GM20431 (cell line): ENCODE results near the gene SSBP4.

Experiments used
- in situ Hi-C: fragments of 300-500 bp; cut with MseI, MboI; formaldehyde crosslinking; loops from one replicate; pipeline ENCODE4 v1.15.0; 2020; ENCODE audit warnings: low sequenced_read_pairs; ENCODE audit not compliant: unreplicated experiment

SSBP4 gene

DNA sequence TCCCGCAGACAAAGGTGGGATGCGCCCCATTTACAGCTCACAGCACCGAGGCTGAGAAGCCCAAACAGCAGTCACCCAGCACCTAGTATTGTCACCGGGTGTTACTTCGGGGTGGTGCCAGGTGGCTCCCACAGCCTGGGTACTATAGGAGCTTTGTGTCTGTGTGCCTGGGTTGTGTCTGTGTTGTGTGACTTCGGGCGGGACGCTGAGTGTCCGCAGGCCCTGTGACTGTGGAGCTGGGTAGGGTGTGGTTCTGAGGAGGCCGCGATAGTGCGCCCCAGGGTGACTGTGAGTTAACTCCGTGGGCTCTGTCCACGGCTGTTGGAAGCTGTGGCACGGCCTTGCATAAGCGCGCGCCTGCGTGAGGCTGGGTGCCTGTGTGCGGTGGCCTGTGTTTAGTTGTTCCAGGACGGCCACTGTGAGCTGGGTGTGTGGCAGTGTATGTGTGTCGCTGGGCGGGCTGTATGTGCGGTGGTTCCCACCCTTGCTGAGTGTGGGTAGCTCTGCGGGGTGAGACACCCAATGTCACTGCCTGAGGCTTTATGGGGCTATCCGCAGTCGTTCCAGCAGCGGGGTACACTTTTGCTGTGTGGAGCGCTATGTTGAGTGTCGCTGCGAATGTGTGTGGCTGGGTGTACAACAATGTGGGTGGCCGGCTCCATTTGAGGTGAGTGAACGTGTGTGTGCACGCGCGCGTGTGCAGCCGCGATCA lies 559 bp upstream of the SSBP4 start:
- in situ Hi-C loops, result loop anchor here (10.0 kb wide), 1 partner anchor 74 kb away; the partner anchor contains the start of gene PGPEP1

DNA sequence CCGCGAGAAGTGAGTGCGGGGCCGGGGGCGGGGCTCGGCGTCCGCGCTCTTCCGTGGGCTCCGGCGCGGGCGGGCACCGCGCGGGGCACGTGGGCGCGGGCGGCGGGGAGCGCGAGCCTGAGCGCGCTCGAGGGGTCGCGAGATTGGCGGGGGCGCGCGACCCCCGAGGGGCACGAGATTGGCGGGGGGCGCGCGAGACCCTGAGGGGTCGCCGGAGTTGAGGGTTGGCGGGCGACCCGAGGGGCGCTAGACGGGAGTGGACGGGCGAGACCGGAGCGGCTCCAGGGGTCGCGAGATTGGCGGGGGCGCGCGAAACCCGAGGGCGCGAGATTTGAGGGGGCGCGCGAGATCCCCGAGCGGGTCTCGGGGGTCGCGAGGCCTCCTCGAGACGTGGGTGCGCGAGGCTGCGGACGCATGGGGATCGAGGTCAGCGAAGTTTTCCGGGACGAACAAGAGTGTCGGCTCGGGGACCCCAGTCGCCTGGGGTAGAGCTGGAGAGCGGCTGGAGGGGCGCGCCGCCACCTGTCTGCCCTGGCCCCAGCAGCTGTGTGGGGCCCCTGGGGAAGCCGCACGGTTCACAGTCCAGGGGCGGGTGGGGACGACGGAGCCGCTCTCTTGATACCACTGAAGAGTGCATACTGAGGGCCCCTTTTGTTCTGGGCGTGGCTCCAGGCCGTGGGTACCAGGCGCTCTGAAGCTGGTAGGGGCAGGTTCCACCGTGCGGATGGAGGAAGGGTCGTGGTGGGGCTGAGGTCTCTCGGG lies 682 bp downstream of the SSBP4 start:
- in situ Hi-C loops, result loop anchor here (10.0 kb wide), 1 partner anchor 75 kb away; the partner anchor contains the start of gene PGPEP1

DNA sequence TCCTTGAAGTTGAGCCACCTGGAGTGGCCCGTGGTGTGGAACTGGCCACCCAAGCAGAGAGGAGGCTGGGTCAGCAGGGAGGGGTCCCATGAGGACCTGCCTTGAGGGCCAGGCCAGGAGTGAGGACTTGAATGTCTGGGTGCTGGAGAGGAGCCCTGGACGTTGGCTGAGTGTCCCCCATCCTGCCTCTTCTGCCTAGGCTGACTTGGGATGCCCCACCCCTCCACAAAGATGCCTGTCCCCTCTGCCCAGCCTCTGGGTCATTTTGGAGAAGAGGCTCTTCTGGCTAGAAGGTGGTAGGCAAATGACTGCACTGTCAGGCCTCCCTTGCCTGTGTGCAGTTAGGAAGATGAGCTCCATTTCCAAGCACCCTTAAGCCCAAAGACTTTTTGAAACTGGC lies 1.7 kb downstream of the SSBP4 start:
- in situ Hi-C loops, result no loop called here

DNA sequence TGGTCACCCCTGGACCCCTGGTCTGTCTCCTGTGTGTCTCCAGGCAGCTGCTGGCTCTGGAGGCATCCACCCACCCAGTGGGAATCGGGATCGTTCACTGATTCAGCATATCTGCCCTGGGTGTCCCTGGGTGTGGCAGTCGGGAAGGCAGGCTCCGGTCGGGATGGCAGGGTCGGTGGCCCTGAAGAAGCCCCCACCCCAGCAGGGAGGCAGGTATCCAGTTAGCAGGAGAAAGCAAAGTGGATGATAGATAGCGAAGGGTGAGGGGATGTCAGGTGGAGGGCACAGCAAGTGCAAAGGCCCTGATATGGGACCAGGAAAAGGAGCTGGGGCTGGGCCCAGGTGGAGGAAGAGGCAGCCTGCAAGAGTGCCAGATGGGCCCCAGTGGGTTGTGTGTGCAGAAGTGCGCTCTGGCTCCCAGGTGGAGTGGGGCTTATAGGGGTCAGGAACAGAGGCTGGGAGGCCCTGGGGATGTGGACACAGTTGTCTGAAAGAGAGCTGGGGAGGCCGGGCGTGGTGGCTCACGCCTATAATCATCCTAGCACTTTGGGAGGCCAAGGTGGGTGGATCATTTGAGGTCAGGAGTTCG lies 2.3 kb downstream of the SSBP4 start:
- in situ Hi-C loops, result no loop called here

DNA sequence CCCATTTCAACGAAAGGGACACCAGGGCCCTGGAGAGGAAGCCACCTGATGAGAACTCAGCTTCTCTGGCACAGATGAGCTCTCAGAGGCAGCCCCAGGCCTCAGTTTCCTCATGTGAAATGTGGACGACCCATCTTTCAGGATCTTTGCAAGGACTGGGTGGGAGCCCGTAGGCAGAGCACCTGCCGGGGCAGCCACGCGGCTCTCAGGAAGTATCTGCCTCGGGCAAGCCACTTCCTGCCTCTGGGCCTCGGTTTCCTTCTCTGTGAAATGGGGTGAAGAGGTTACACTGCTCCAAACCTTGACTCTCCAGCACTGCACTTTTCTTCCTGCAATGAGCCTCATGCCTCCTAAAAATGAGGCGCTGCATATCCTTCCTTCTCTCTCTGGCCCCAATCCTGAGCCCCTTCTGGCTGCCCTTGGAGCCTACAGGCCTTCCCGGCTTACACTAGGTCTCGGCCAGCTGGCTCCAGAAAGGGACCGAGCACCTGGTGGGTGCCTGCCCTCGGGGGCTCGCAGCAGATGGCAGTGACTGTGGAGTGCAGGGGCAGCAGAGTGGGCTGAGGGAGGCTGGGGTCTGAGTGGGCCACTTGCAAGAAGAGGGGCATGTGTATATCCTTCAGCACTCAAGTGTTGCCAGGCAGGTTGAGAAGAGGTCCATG lies 3.5 kb downstream of the SSBP4 start:
- in situ Hi-C loops, result no loop called here

DNA sequence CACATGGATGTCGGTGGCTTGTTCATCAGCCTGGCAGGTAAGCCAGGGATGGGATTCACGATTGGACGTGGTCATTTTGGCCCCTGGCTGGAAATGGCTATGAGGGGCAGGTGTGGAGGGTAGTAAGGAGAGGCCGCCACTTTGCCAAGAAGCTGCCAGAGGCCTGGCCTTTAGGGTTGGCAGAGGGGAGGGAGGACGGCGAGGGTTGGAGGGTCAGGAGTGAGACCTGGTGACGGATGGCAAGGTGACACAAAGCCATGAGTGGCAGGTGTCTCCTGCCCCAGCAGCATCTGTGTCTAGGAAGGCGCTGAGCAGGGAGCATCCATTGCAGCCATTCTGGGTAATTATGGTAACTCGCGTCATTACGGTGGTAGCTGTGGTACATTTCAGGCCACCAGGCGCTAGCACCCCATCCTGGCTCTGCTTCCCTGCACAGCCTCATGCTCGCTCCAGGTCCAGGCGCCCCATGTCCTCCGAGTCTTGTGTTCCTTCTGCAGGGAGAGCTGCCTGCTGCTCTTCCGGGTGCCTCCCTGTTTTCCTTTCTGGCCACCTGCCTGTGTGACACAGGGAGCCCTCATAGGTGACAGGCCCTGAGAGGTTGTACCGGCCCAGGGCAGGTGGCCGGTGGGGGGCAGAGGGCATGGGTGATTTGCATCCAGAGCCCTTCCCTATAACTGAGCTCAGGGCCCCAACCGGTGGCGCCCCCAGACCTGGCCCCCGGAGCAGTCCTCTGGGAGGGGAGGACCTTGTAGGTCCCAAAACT lies 4.2 kb downstream of the SSBP4 start:
- in situ Hi-C loops, result no loop called here

DNA sequence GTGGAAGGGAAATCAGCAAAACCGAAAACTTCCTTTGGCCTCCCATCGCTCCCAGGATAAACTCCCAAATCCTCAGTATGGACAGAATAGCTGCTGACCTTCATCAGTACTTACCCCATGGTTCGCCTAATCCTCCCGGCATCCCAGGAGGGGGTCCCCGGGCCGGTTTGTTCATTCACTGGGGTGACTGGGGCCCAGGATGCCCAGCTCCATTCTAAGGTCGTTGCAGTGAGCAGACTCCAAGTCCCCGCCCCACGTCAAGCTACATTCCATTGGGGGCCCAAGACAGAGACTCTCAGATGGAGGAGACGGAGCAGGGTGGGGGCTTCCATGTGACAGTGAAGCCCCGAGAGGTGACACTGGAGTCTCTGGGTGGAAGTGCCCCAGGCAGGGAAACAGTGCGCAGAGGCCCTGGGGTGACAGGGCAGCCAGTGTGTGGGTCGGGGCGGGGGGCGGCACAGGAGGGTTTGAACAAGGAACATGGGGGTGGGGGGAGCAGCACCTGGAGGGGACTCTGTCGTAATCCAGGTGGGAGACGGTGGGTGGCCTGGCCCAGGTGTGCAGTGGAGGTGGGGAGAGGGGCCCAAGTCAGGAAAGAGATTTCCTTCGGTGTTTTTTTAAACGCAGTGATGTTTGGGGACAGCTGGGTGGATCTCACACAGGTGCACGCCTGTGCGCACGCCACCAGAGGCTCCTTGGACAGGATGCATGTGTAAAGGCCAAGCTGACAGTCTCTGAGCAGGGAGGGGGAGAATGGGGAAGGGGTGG lies 5.1 kb downstream of the SSBP4 start:
- in situ Hi-C loops, result no loop called here

DNA sequence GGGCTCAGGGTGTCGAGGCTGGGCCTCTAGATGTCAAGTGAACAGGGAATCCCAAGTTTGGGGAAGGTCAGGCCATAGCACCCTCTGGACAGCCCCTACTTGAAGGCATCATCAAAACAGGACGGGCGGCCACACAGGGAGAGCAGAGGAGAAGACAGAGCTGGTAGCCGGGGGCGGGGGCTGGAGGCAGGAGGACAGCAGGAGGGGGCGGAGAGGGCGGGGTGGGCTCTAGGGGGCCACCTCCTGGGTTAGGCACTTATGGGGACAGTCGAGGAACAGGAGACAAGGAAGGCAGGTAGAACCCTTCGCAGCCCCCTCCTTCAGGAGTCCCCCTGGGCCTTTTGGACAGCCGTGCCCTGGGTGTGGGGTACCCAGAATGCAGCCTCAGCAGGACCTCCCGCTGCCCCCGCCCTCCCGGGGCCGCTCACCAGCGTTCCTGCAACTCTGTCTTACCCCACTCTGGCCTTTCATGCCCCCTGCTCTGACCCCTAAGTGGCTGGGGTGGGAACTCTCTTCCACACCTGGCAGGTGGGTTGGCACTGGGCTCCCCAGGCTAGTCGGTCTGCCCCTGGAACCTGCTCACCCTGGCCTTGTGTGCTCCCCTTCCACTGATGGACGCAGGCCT lies 5.8 kb downstream of the SSBP4 start:
- in situ Hi-C loops, result no loop called here

DNA sequence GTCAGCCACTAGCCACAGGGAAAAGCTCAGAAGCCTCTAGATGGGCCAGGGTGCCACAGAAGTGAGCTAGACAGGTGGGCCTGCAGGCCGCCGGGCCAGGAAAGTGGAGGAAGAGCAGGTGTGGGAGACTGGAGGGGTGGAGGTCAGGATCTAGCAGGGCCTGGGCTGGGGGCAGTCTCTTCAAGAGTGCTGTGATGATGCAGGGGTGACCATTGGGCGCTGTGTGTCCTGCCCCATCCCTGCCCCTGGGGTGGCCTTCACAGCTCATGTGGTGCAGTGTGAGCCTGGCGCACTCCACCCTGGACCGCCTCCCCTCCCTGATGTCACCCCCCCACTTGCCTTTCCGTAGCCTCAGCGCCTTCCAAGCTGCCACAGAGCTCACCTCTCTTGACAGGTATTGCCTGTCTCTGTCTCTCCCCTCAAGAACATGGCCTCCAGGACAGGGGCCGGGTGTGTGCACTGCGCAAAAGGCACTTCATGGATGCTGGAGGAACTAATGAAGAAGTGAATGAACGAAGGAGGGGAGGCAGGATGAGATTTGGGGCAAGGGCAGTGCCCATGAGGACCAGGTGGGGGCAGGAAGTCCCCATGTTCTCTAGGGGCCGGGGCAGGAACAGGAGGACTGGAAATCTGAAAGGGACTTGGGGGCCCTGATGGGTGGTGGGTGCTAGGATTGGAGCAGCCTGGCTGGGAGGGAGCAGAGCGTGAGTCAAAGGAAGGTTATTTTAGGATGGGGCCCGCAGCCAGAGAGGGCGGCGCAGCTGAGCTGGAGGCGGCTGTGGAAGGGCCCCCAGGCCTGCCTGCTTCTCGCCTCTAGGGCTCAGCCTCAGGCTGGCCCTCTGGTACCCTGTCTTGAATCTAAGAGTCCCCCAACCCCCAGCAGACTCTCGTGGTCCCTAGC lies 6.6 kb downstream of the SSBP4 start:
- in situ Hi-C loops, result no loop called here

DNA sequence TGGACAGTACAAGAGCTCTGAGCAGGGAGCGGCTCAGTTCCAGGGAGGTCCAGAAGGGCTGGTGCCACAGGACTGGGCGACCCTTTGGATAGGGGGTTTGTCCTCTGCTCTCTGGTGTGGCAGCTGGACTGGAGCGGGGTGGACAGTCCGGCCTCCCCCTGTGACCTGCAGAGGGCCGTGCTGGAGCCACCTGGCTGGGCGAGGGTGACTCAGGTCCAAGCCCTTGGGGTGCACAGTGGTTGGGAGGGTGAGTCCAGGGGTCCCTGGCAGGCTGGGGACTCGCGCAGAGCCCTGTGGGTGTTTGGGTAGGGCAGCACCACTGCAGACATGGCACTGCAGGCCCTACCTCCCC lies 7.2 kb downstream of the SSBP4 start:
- in situ Hi-C loops, result no loop called here

DNA sequence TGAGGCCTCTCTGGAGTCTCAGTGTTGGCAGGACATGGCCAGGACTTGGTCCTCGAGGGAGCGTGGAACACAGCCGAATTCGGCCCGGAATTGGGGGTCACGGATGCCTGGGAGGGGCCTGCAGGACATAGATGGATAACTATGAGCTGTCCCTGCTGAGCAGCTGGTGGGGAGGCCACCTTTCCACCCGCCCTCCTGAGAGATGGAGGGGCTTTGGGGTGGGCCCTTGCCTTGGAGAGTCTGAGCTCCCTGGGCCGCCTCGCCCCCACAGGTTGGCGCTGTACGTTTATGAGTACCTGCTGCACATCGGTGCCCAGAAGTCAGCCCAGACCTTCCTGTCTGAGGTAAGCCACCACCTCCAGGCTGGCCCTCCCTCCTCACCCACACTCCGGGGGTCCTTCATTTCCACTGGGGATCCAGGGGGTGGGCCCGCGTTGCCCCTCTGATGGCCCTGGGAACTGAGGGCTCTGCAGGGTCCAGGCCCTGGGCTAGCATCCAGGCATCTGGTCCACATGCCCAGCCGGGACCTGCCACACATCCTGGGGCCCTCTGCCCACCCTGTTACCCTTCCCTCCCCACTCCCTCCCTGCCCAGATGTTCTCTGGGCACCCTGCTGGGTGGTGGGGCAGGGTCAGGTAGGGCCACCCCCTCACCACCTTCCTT lies 8.0 kb downstream of the SSBP4 start:
- in situ Hi-C loops, result no loop called here

DNA sequence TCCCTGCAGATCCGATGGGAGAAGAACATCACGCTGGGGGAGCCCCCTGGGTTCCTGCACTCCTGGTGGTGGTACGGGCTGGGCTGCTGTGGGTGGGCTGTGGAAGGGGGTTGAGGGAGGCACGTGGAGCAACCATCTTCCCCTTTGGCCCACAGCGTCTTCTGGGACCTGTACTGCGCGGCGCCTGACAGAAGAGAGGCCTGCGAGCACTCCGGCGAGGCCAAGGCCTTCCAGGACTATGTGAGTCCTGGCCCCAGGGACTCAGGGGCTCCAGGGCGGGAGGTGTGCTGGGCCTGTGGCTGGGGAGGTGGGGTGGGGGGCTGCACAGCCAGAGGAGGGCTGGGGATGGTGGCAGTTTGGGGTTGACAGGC lies 8.5 kb downstream of the SSBP4 start:
- in situ Hi-C loops, result no loop called here

DNA sequence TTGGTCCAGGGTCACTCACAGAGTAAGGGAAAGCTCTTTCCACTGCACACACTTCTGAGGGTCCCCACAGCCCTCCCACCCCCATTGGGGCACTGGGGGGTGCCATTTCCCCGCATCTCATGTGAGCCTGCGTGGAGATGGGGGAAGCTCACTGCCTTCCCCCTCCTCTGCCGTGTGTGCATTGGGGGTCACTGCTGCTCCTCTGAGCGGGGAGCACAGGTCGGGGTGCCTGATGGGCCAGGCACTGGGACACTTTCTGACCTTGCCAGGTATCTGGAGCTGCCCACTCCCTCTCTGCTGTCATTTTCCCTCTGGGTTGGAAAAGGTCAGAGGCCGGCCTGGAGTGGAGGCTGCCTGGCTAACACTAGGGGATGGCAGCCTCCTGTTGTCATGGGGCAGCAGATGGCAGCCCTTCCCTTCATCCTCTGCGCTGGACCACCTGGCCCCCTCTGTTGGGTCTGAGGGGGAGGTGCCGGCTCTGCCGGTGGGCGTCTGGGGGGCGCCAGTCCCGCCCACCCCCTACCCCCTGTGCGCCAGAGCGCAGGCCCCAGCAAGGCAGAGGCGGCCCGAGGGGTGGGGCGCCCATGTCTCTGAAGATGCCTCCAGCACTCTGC lies 9.1 kb downstream of the SSBP4 start:
- in situ Hi-C loops, result no loop called here

DNA sequence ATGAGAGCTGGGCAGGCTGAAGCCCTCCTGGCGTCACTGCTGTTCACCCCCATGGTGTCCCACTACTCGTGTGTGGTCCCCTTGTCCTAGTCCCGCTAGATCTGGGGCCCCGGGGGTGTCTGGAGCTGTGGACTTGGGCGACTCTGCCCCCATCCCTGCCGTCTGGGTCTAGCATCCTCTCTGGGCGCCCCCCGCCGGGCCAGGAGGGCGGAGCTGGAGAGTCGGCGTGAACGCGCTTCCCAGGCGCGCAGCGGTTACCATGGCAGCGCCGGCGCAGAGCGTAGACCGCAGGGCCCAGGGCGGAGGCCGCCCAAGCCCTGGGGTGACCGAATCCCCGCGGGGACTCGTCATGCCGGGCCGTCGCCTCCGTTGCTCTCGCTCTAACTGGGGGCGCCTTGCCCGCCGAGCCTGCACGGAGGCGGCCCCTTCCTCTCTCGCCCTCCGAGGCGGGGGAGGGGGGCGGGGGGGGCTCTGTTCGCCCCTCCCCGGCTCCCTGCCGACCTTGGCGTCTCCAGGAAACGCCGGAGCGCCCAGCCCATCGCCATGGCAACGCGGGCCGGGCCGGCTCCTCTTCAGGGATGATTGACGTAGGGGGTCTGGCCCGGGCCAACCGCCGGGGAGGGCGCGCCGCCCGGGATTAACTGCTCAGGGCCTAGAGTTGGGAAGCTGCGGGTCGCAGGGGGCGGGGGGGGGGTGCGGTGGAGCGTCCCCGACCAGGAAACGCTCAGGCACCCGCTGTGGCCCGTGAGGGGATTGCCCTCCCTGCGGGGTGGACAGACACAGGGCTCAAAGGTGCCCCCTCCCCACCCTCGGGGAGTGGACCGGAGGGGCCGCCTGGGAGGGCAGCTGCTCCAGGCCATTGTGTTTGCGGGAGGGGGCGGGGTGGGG lies 9.8 kb downstream of the SSBP4 start:
- in situ Hi-C loops, result no loop called here

DNA sequence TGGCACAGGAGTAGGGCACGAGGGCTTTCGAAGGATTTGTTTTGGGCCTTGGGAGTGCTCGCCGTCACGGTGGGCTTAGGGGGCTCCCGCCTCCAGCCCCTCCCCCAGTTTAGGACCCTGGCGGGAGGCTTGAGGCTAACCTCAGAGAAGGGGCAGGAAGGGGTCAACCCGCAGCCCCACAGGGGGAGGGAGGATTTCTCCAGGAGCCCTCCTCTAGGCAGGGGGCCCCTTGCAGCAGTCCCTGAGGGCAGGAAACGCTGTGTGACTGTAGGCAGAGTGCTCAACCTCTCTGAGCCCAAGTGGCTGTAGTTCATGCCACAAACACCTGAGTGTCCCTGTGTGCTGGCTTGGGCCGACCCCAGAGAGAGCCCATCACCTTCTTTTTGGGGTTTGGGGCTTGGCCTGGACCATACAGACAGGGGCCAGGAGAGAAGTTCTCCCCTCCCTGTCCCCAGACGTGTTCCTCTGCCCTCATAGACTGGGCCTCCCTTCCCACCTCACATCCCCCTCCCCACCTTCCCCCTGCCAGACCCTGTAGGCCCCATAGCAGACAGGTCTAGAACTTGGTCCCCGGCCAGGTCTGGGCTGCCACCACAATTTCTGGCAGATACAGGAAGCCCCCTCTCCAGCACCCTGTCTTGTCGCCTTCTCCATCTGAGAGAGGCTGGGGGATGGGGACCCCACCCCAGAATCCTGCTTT lies 10.7 kb downstream of the SSBP4 start:
- in situ Hi-C loops, result no loop called here
